PFSK-1 (cell line): ENCODE measurements around the gene TXNDC5.

Experiments
- REST ChIP-seq, 2 experiments: IDR thresholded peaks; 2 replicates each; pipeline versions ENCODE4 v1.6.1 to v1.8.0; 2011 to 2012; ENCODE audit warnings: low read depth in 2 of 2, low read length in 2 of 2, control low read depth in 1 of 2, inconsistent platforms in 1 of 2, mild to moderate bottlenecking in 1 of 2, moderate library complexity in 1 of 2; ENCODE audit not compliant: insufficient read depth in 1 of 2
- SIN3A ChIP-seq: IDR thresholded peaks from 2 replicates; pipeline ENCODE4 v1.6.1; 2012; ENCODE audit warnings: mild to moderate bottlenecking, low read length, moderate library complexity, borderline replicate concordance; ENCODE audit not compliant: insufficient read depth

GRCh38 chr6:7914991-7915789, 4.6 kb upstream of the TXNDC5 start:
- no peak for TF ChIP-seq SIN3A
- no peak for TF ChIP-seq REST (IDR thresholded peaks at IDR 0.05; ENCODE audit: insufficient read depth in 1 of 2, low read depth in 2 of 2, low read length in 2 of 2)
